Amygdala (tissue), 56 donors: Measurements from ENCODE around the gene PTPN21.

ENCODE experiments used
- DNase-seq, 56 donors: peaks; one replicate each; lab custom pipeline; 2025; lab: John Stamatoyannopoulos, UW

Gene PTPN21

GRCh38 chr14:88515499-88516221 lies 39.1 kb downstream of the PTPN21 start:
- DNase-seq, result peak in 1 of 56 donors; percentile 7

GRCh38 chr14:88507208-88507607 lies 47.6 kb downstream of the PTPN21 start:
- no peak for DNase-seq

GRCh38 chr14:88505621-88506020 lies 49.2 kb downstream of the PTPN21 start:
- no peak for DNase-seq

GRCh38 chr14:88504602-88505001 lies 50.2 kb downstream of the PTPN21 start:
- no peak for DNase-seq

GRCh38 chr14:88503754-88504406 lies 50.9 kb downstream of the PTPN21 start:
- DNase-seq, result no peak

DNA sequence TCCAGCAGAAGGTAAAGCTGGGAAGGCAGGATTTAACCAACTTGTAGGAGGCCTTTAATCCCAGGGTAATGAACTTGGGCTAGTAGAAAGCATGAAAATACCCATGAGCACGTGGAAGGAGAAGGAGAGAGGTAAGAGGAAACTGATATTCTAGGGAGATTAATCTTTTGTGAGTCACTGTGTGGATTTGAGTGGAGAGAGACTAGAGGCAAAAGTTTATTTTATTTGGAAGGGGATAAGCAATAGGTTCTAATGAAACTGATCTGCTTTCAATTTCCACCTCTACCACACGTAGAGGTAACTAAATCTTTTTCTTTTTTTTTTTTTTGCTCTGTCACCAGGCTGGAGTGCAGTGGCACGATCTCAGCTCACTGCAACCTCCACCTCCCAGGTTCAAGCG lies 52.1 kb downstream of the PTPN21 start:
- no peak for DNase-seq

- no peak for DNase-seq
These were observed 54.2 kb downstream of the PTPN21 start for GRCh38 chr14:88500611-88501010.

DNA sequence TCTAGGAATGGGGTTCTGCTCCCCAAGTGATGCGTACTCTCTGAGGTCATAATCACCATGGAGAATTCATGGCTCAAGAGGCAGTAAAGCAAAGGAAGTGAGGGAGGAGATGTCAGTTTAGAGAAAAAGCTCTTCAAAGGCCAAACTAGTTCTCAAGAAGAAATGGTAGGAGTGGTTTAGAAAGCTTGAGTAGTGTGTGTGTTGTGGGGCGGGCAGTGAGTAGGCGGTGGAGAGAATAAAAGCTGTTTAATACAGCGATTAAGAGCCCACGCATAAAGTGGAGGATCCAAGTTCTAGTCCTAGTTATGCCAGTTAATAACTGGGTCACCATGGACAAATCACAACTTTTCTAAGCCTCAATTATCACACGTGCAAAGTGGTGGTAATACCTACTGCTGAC lies 55.6 kb downstream of the PTPN21 start:
- no peak for DNase-seq

DNA sequence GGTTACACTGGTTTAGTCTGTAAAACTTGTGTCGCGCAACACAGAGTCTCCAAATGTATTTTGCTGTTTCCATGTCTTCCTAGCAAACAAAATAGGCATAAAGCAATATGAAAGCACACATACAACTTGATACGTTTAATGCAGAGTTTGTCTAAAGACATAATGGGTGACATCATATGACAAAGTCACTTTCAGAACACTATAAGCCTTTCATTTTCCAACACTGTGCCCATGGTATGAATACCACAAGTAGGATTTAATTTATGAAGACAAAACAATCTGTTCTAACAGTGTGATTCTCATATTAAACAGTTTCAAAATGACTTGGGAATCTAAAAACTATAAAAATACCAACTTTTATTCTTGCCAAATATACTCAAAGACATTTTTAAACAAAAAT lies 58.4 kb downstream of the PTPN21 start:
- DNase-seq, result no peak

DNA sequence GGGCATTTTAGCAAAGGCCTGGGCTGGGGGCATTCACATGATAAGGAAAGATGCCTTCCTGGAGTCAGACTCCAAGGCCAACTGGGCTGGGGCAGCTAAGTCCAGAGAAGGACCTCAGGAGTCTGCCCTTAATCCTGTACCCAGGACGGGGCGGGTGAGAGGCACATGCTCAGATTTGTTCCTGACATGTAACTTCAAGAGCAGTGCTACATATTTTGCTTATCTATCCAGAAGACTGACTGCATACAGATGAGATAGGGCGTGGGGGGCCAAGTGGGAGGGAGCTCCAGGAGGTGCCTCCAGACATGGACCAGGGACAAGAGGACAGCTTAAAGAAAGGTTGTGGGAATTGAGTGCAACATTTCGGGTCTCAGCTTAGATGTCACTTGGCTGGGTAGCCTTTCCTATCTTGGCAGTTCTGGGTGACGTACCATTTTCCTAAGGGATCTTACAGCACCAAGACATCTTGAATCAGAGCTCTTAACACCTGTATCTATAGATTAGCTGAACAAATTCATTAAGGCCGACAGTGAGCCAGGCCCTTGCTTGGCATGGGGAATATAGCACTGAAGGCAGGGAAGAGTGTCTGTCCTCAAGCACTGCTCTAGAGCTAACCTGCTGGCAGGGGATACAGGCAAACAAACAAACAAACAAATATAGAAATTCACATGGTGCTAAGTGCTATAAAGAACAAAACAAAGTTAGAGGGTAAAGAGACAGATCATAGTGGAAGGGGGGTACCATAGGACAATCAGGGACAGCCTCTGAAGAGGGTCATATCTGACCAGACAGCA lies 61.2 kb downstream of the PTPN21 start:
- no peak for DNase-seq

- peak in 40 of 56 donors; percentile 3 to 84 (median 35) for DNase-seq
These were observed 62.3 kb downstream of the PTPN21 start for GRCh38 chr14:88492272-88493089.

GRCh38 chr14:88490168-88490567 lies 64.6 kb downstream of the PTPN21 start:
- no peak for DNase-seq

GRCh38 chr14:88488897-88489296 lies 65.9 kb downstream of the PTPN21 start:
- no peak for DNase-seq

GRCh38 chr14:88488081-88488480 lies 66.7 kb downstream of the PTPN21 start:
- no peak for DNase-seq

DNA sequence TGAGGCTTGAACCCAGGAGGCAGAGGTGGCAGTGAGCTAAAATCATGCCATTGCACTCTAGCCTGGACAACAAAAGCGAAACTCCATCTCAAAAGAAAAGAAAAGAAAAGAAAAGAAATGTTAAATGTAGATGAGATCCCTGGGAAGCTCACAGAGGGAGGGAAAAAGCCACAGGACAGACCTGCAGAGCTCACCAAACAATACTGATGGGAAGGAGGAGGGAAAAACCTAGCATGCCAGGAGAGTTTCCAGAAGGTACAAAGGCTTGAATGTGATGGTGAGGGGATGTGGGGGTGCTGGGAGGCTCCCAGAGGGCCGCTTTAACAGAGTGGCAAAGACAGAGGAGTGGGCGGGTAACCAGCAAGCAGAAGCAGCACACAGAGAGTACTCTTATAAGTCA lies 72.3 kb downstream of the PTPN21 start:
- DNase-seq, result no peak

DNA sequence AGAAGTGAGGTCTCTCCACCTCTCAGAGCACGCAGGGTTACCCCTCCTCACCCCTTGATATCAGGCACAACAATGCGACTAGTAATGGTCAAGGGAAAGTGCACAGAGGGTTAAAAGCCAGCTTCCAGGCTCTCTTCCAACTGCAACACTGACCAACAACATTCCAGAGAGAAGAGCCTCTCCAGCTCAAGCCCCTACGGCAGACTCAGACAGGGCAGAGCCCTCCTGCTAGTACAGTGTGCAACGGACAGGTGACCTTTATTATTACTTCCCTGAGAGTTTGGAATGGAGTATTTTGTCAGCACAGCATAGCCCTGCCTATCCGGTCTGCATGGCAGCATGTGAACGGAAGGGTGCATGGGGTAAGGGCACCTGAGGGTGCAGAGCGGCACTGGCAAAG lies 73.0 kb downstream of the PTPN21 start:
- DNase-seq, result no peak

DNA sequence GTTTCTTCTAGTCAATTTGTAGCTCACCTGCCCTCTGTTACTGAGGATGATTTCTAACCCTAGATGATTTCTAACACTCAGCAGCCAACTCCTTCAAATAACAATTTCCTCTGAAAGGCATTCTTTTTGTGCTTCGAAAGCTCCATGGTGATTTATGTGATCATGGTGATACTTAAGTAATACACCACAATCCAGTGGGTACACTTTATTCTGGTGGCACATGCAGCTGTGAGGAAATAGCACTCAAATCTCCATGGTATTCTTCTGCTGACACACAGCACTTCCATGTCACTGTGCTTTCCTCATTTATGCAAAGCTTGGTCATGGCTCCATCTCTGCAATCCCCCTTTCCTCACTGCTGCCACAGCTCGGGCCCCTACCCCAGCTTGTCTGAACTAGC lies 73.7 kb downstream of the PTPN21 start:
- DNase-seq, result no peak

DNA sequence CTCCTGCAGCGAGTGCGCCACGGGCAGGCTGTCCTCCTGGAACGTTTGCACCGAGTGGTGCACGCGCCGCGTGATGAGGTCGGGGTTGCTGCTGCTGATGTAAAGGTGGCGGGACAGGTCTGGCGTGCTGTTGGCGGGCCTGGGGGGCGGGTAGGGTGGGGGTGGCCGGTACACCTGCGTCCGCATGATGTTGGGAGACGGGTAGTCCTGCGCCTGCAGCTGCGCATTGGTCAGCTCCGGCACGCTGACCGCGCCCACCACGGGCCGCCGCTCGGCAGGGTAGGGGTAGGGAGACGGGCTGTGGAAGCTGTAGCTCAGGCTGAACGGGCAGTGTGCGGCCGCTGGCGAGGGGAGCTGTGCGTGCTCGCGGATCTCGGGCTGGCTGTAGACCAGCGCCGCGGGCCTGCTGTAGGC lies 75.2 kb downstream of the PTPN21 start:
- DNase-seq, result no peak

DNA sequence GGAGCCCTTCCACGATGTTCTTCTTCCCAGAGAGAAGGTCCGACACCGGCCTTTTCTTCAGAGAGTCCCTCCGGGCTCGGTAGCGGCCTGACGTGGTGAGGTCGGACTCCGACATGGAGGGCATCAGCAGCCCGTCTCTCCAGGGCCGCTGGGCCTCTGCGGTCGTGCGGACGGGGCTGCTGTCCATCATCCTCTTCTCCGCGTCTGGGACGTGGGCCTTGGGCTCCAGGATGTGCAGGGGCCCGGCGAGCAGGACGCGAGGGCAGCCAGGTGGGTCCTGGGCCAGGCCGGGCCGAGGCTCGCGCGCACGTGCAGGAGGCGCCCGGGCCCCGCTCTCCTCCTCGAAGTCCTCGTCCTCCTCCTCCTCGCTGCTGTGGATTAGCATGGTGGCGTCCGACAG lies 75.9 kb downstream of the PTPN21 start:
- no peak for DNase-seq

DNA sequence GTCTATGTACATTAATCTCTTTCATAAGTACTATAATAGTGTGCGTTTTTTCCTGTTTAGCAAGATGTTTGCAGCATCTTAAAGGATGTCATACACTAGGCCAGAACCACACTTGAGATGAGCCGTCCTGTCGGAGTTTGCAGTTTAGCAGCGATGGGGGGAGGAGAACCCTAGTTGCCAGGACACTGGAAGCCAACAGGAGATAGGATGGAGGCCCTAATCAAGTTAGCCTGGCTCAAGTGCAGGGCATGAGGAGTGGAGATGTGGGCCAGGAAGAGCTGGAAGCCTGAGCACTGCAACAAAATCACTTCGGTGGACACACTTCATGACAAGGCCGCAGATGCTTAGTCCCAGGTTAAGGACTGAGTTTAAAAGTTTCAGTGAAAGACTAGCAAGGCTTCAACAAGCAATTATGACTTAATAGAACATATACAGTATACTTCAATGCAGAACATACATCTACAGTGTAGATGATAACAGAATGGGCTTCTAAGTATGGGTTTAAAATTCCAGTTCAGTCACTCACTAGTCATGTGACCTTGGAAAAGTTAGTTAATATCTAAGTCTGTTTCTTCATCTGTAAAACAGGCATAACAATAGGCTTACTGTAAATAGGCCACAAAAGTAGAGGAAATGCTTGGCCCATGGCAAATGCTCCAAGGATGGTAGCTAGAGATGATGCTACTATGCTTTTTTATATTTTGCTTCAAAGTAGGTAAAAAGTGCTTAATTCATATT lies 77.1 kb downstream of the PTPN21 start:
- no peak for DNase-seq
